G401 (cell line): ENCODE measurements around the gene ERI2. TPM values are rescaled to one million over a fixed set of nuclear protein-coding genes. Genes with fewer than 3 reads are reported as not detected.

Experiments
- DNase-seq: peaks from one replicate; pipeline ENCODE4 v3.0.0-alpha.2; 2015; ENCODE audit warnings: low spot score
- in situ Hi-C: cut with HindIII; loops from 2 replicates; pipeline ENCODE4 v1.10.0; 2016; ENCODE audit warnings: low sequenced_read_pairs, mixed read lengths
- total RNA-seq: library from RNA; depleted of rRNA; stranded (reverse); fragments of >200 nt; shearing (Covaris generic); gene quantifications from 2 replicates; pipeline ENCODE4 v1.2.3, GENCODE V29; 2014; rRNA removed

ERI2 gene, protein sequence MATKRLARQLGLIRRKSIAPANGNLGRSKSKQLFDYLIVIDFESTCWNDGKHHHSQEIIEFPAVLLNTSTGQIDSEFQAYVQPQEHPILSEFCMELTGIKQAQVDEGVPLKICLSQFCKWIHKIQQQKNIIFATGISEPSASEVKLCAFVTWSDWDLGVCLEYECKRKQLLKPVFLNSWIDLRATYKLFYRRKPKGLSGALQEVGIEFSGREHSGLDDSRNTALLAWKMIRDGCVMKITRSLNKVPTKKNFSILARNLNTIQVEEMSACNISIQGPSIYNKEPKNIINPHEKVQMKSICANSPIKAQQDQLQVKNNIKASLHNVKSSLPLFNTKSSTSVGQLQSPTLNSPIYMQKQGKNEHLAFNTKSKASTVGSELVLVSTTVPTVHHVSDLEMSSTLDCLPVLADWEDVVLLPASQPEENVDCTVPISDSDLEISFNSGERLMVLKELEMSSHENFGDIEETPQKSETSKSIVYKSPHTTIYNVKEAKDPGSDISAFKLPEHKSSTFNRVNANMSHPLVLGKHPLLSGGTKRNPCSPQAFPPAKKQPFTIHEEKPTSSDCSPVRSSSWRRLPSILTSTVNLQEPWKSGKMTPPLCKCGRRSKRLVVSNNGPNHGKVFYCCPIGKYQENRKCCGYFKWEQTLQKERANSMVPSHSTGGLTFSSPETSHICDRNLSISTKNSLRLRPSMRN
- total RNA-seq, result 12.6 and 18.0 TPM in 2 replicates

DNA sequence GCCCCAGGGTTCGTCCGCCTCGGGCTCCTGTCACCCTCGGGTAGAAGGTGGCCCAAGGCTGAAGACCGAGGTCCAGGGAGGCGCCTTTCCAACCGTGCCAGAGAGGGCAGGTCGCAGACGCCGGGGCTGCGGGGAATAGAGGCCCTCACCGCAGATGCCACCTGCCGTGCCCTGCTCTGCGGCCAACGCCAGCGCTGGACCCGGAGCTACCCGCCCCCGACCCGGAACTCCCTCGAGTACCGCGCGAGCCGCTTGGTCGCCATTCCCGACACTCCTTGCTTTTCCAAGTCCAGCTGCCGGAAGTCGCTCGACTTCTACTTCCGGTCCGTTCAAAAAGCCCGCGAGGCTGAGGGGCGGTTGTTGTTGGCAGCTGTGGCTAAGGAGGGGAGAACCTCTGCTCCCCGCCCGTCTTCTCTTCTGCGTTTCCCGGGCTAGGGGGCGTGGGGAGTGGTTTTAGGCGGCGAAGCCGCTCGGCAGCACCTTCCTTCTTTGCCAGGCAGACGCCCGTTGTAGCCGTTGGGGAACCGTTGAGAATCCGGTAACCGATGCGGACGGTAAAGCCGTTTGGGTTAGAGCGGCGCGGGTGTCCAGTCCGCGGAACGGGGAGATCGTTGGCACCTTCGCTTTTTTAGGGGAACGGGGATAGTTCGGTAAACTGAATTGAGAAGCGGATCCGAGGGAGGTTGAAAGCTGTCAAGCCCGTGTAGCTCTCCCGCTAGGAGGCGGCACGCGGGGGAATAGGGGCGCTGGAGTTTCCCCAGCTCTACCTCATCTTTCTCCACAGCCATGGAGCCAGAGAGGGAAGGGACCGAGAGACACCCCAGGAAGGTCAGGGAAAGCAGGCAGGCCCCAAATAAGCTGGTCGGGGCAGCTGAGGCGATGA is at the start of gene ERI2, which contains the start of gene REXO5:
Gene ERI2 (minus strand): TSS at position 305 of the 883 bp plus-strand sequence. CDS start 42 bp downstream, at position 263.
Gene REXO5 (plus strand): TSS at position 360 of the 883 bp plus-strand sequence. CDS start 427 bp downstream, at position 787.
- in situ Hi-C loops, result no loop called here

DNA sequence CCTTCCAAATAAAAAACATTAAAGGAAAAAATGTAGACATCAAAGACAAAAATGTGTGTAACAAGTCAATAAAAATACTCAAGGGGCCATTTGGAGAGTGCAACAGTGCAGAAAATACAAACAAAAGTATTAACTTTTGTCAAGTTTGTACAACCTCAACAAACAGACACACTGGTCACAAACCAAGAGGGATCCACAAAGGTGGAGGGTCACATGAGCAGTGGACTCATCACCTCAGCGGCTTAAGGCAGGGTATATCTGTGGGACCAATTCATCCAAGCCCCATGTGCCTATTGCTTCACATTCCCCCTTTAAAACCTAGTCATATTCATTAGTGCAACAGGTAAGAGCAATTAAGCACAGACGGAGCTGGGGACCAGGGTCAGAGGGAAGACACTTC is 48.7 kb upstream of the ERI2 start:
- DNase-seq, result no peak
- in situ Hi-C loops, result no loop called here

More for the DNA sequence above, at the start of gene ERI2, which contains the start of gene REXO5:
- DNase-seq, result peak; percentile 92

DNA sequence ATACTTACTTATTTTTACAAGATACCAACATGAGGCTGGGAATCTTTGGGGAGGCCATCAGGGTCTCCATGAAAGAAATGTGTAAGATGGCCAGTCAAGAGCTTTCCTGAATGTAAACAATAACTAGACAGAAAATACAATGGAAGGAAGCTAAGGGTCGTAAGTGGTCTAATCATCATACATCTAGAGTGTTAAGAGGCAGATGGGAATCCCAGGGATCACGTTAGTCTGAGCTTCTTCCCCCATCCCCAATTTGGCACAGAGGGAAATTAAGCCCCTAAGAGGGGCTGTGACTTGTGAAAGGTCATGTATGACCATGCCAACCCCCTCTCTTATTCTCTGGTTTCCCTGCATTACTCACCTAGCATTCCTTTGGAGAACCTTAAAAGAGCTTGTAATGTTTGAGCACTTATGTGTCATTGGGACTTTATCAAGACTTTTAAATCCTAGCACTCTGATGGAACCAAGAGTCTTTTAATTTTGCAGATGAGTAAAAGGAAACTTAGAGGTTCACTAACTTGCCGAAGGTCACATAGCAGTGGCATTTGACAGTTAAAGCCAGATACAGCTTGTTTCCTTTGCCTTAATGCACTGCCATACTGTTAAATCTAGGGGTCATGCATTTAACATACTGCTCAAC is 47.8 kb upstream of the ERI2 start:
- in situ Hi-C loops, result no loop called here
- no peak for DNase-seq

DNA sequence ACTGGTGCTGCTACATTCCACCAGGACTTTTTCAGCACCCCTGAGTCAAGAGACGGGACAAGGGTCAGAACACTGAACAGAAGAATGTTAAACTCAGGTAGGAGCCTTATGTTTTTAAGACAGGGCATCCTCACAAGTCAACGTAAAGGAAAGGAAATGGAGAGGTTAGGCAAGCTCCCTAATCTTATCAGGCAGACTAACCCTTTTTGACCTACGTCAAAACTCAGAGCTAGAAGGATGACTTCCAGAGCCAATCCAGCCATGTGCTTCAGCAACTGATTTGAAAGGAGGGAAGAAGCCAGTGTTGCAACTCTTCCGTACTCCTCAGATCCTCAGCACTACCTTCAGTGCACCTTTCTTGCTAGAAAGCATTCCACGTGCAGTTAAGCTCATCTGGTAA is 46.9 kb upstream of the ERI2 start:
- in situ Hi-C loops, result no loop called here
- no peak for DNase-seq

DNA sequence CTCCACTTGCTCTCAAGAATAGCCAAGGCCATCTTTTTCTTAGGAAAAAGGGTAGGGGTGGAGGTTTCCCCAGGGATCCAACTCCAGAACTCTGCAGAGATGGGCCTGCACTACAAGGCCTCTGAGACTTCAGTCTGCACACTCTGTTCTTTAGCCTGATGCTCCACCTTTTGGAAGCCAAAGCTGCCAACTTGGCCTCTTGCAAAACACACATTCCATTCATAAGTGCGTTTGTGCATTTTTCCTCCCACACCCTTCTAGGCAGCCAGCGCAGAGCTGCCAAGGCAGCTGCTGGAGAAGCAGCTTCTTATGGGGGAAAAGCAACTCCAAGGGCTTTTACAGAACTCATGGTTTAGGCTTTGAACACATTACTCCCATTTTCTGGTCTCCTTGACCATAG is 45.3 kb upstream of the ERI2 start:
- no peak for DNase-seq
- in situ Hi-C loops, result no loop called here

DNA sequence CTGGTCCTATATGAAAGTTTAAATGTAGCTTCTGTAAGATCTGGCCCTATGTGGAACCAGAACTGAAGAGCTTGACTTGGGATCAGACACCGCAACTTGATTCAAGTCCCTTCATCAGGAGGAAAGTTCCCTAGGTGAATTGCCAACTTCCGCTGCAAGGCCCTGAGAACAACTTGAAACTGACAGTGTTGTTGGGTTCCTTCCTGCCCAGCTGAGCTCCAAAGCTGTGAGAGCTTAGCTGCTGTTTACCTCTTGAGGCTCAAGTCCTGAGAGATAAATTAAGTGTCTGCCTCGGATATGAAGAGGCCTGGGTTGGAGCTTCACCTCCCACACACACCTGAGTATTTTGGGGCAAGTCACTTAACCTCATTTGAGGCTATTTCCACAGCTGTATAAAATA is 44.7 kb upstream of the ERI2 start:
- DNase-seq, result no peak
- in situ Hi-C loops, result no loop called here

DNA sequence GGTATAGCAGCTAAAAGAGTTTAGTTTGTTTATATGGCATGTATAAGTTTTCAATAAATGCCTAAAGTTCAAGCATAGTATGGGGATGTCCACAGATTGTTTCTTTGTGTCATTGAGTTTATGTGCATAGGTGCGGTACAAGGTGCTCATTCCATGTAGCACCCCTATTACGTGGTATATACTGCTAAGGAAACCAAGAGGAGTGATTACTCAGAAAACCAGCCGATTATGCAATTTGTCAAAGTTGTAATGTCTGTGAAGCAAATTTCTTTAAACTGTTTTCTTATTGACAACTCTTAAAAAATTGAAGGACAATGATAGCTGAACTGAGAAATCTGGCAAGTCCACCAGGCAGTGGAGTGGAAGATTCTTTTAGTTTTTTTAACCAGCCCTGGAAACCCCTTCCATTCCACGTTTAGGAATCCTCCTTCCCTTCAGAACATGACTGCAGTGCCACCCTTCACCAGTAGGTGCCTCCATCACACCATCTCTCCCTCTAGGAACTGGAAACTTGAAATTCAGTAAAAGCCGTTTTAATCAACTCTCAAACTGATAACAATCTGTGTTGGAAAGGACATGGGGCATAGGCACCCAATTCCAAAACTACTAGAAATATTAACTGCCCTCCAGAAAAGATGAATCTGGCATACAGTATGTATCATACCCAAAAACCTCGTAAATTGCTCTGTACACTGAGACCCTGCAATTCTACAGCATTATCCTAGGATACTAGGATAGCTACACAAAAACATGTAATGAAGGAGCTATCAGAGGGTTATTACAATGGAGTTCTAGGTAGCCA is 43.5 kb upstream of the ERI2 start:
- in situ Hi-C loops, result no loop called here
- peak; percentile 76 for DNase-seq

DNA sequence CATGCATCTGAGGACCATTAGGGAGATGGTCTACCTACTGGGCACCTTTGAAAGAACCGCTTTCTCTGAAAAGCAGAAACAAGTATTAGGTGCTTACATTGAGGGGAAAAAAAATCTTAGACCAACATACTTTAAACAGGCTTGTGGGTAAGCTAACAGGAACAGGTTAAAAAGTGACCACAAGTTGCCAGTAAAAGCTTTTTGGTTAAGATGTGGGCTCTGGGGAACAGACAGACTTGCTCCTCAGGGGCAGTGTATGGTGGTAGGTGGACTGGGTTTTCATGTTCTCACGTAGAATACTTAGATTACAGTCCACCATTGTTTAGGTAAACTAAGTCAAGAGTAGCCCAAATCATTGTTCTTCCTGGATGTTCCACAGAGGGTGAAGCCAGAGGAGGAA is 41.3 kb upstream of the ERI2 start:
- in situ Hi-C loops, result no loop called here
- no peak for DNase-seq

DNA sequence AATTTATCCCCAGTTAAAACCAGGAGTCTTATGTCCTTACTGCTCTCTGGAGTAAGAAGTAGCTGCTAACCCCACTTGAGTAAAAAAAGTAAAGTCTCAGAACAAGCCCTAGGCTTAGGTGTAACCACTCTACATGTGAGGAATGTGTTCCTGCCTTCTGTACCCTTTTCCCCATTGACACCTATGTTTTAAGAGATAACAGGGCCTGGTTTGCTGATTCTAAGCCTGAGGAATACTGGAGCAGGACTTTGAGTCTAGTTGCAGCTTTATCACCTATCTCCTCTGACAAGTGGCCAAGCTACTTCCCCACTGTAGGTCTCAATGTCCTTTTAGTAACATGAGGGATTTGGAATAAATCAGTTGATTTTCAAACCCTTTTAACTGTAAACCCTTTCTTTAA is 40.3 kb upstream of the ERI2 start:
- DNase-seq, result no peak
- in situ Hi-C loops, result no loop called here

DNA sequence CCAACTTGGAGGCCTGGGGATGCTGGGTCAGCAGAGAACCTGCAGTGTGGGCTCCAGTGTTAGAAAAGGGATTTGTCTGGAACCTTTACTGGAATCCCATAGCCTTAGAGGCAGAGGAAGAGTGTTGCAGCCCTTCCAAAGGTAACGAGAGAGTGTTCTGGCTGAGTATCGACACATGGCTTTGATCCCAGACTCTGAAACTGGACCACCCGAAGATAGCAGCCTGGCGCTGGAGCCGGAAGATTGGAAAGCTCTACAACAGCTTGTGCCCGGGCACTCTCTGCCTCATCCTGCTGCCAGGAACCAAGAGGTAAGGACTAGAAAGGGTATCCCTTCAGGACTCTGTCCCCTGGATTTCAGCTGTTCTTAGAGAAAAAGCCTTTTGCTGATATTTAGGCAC is 39.8 kb upstream of the ERI2 start:
- in situ Hi-C loops, result no loop called here
- DNase-seq, result peak; percentile 90

DNA sequence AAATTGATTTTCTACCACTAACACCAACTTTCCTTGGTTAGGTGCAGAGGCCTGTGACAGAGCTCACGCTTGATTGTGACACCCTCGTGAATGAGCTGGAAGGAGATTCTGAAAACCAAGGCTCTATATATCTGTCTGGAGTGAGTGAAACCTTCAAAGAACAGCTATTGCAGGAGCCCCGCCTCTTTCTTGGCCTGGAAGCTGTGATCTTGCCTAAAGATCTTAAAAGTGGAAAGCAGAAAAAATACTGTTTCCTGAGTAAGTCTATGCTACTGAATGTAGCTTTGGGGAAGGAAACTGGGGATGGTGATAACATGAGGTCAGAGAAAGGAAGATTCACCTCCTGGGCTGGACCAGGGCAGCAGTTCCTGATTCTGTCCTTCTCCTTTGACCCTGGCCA is 38.3 kb upstream of the ERI2 start:
- DNase-seq, result no peak
- in situ Hi-C loops, result no loop called here

DNA sequence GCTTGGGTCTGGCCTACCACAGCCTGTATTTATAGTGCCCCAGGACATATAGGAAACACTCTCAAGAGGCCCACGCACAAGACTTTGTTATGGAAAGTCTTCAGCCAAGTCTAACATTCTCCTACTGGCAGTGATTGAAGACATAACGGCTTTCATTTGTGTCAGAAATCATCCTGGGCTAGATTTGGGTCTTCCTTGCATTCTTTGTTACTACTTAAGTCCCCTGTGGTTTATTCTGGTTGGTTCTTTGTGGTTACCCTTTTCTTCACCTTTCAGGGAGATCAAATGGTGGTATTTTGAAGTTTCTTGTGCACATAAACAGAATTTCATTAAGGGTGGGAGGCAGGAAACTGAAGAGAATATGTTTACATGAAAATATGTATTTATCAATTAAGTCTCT is 37.8 kb upstream of the ERI2 start:
- in situ Hi-C loops, result no loop called here
- DNase-seq, result no peak

DNA sequence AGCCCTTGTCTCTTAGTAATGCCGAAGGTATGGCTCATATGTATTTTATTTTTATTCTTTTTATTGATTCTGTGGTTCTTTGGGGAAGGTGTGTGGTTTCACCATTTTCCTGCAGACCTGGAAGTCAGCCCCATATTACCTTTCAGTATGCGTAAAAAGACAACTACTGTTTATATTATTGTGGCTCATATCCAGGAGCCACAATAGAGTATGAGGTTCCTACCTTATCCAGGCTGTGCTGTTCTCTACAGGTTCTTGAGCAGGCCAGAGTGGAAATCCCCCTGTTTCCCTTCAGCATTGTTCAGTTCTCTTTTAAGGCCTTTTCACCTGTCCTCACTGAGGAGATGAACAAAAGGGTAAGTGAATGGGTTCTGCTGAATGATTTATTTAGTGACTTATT is 33.2 kb upstream of the ERI2 start:
- in situ Hi-C loops, result no loop called here
- no peak for DNase-seq

DNA sequence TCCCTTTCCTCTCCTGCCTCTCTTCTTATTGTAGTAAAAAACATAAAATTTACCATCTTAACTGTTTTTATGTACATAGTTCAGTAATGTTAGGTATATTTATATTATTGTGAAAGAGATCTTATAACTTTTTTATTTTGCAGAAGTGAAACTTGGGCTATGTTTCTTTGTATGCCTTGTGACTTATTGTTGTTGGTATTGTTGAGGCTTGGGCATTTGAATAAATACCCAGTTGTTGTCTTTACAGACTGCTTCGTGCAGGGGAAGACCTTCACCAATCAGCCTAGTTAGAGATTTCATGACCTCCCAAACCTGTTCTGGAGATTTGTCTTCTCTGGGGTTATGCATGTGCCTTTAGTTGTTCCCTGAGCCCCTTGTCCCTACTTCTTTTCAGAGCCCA is 32.0 kb upstream of the ERI2 start:
- in situ Hi-C loops, result no loop called here
- no peak for DNase-seq

DNA sequence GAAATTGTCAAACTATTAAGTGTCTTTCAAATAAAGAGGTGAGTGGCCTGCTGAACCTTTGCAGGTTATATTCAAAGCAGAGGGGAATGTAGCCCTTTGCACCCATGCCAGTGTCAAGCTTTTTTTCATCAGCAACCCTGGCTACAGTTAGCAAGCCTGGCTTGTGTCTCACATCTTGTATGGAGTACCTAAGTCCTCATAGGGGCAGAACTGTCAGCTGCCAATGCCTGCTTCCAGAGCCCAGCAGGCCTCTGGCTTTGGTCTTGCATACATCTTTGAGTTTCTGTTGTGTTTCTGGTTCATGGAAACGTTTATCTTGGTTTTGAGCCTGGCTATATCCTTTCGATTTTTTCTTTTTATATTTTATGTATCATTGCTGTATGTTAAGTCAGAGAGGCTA is 26.8 kb upstream of the ERI2 start:
- peak; percentile 96 for DNase-seq
- in situ Hi-C loops, result no loop called here

DNA sequence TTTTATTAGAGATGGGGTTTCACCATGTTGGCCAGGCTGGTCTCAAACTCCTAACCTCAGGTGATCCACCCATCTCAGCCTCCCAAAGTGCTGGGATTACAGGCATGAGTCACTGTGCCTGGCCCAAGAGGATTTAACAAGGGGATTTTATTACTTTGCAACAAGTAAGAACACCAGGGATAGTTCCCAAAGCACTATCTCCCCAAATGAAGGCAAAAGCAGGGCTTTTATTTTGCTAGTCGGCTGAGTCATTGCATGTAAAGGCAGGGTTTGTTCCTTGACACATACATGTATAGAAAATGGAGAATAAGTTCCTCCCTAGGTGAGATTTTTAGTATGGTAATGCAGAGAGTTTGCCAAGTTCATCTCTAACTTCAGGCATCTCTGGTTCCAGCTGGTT is 24.1 kb upstream of the ERI2 start:
- no peak for DNase-seq
- in situ Hi-C loops, result no loop called here

DNA sequence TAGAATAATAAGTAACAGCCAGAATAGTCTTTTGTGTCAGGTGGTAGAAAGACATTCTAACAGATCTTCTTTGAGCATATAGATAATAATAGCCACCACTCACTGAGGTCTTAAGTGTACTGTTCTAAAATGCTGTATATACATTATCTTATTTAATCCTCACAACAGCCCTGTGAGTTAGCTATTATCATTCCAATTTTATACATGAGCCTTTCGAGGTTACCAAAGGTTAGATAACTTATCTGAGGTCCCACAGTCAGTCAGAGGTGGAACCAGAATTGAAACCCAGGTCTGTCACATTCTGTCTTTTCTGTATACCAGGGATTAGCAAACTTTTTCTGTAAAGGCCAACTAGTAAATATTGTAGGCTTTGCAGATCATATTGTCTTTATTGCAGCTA is 23.3 kb upstream of the ERI2 start:
- in situ Hi-C loops, result no loop called here
- no peak for DNase-seq

DNA sequence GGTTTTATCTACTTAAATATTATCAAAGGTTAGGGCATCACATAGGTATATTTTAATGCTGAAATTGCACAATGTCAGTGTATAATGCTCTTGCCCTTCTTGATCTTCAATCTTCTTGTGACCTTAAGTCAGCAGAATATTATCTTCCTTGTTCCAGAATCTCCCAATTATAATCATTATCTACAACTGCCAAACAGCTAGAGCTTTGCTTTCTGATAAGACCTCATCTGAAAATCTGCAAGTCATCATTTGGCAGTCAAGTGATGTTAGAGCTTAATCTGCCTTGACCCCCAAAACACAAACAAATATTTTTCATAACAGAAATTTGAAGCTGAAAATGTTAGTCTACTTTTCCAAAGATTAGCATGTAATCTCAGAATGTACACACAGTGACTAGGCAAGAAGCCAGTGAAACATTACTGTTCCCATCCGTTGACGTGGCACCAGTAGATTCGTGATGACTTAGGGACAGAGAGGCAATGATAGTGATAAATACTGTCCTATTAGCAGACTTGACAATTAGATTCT is 19.8 kb upstream of the ERI2 start:
- no peak for DNase-seq
- in situ Hi-C loops, result no loop called here
